Measurements from ENCODE around the gene CPTP. TPM values are rescaled to one million over a fixed set of nuclear protein-coding genes. Genes with fewer than 3 reads are reported as not detected.

CPTP gene
- total and polyA plus RNA-seq, 2 of the 13 experiments (the other 11 are each of a cell fraction or from before 2014, with no cell fraction given) = 5.5 to 9.3 TPM

DNA sequence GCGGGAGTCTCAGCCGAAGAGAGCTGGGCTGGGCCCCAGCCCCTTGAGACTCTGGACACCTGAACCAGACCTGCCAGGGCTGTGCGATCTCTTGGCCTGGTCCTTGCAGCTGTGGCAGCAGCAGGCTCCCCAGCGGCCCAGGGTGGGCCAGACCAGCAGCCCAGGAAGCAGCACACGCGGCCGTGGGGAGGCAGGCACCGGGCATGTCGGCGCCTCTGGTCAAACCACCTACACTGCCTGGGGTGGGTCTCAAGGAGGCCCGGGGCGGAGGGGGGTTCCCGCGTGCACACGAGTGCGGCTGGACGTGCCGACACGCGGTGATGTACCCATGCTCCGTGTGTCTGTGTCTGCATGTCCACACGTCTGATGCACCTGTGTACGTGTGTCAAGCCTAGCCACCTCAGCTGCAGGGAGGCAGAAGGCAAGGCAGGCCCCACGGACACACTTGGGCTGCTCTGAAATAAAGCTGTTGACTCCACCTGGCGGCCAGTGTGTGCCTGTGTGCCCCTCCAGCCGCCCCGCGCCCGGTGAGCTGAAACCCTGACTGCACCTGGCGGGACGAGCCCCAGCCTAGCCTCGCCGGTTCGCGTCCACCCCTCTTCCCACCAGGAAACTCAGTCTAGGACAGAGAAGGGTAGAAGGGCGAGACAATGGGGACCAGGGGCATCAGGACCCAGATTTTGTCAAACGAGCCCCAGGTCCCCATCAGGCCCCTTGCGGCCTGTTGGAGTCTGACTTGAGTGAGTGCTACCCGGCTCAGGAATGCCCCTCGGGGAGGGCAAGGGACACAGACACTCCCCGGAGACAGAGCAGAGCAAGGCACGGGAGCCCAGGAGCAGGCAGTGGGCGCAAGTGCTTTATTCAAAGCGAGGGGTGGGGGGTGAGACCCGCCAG is 32.8 kb upstream of the CPTP start (continued):
- TF ChIP-seq ZNF768 (CRISPR knock-in tag; IDR thresholded peaks at IDR 0.05) (no peak), NFIC (IDR thresholded peaks at IDR 0.05; ENCODE audit: low read length) (no peak), ZNF841 (CRISPR knock-in tag; IDR thresholded peaks at IDR 0.05; ENCODE audit: borderline replicate concordance) (no peak), REPIN1 (CRISPR knock-in tag; IDR thresholded peaks at IDR 0.05; ENCODE audit: borderline replicate concordance, low read depth) (peak; percentile 53; the same call in 1 of the 2 replicates), ZBTB33 (CRISPR knock-in tag; IDR thresholded peaks at IDR 0.05) (peak; percentile 98), ARNTL (CRISPR knock-in tag; IDR thresholded peaks at IDR 0.05) (no peak), ARNT2 (CRISPR knock-in tag; IDR thresholded peaks at IDR 0.05; ENCODE audit: low read depth) (0 out of 2 replicates have a peak, but pooled peaks have one; percentile 23), ZNF275 (CRISPR knock-in tag; IDR thresholded peaks at IDR 0.05; ENCODE audit: borderline replicate concordance) (no peak), HINFP (CRISPR knock-in tag; IDR thresholded peaks at IDR 0.05; ENCODE audit: low read depth) (no peak; the same call in 1 of the 2 replicates), AGO1 (IDR thresholded peaks at IDR 0.05; ENCODE audit: low read depth, low read length, poor library complexity, severe bottlenecking) (peak; percentile 88), KLF12 (CRISPR knock-in tag; IDR thresholded peaks at IDR 0.05; ENCODE audit: borderline replicate concordance) (no peak), POLR2G (IDR thresholded peaks at IDR 0.05; ENCODE audit: low read depth, low read length) (peak; percentile 47; the same call in 1 of the 2 replicates), PLRG1 (conservative IDR thresholded peaks at IDR 0.05) (no peak), ZNF687 (CRISPR knock-in tag; IDR thresholded peaks at IDR 0.05) (peak; percentile 63), NFKB2 (CRISPR knock-in tag; IDR thresholded peaks at IDR 0.05; ENCODE audit: borderline replicate concordance) (no peak)
- TF ChIP-seq, protein P1, sequence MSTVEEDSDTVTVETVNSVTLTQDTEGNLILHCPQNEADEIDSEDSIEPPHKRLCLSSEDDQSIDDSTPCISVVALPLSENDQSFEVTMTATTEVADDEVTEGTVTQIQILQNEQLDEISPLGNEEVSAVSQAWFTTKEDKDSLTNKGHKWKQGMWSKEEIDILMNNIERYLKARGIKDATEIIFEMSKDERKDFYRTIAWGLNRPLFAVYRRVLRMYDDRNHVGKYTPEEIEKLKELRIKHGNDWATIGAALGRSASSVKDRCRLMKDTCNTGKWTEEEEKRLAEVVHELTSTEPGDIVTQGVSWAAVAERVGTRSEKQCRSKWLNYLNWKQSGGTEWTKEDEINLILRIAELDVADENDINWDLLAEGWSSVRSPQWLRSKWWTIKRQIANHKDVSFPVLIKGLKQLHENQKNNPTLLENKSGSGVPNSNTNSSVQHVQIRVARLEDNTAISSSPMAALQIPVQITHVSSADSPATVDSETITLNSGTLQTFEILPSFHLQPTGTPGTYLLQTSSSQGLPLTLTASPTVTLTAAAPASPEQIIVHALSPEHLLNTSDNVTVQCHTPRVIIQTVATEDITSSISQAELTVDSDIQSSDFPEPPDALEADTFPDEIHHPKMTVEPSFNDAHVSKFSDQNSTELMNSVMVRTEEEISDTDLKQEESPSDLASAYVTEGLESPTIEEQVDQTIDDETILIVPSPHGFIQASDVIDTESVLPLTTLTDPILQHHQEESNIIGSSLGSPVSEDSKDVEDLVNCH (CRISPR knock-in tag; IDR thresholded peaks at IDR 0.05) = no peak
